Skeletal muscle satellite cell (primary cell): ENCODE measurements around the gene ZFP37.

Source experiments
- H3K27me3 ChIP-seq: 2 replicates; pipeline ENCODE4 v1.7.0; 2013; ENCODE audit warnings: low read length; ENCODE audit not compliant: control insufficient read depth, insufficient read depth
- H3K36me3 ChIP-seq: 2 replicates; pipeline ENCODE4 v1.7.0; 2013; ENCODE audit warnings: mild to moderate bottlenecking, control low read depth, low read length; ENCODE audit not compliant: insufficient read depth
- H3K4me1 ChIP-seq: 2 replicates; pipeline ENCODE4 v1.7.0; 2013; ENCODE audit warnings: low read length; ENCODE audit not compliant: control insufficient read depth, insufficient read depth
- H3K4me2 ChIP-seq: 2 replicates; pipeline ENCODE4 v1.7.0; 2013; ENCODE audit warnings: mild to moderate bottlenecking, low read length
- H3K4me3 ChIP-seq: 2 replicates; pipeline ENCODE4 v1.7.0; 2013; ENCODE audit warnings: low read length
- H3K9ac ChIP-seq: 2 replicates; pipeline ENCODE4 v1.7.0; 2013; ENCODE audit warnings: mild to moderate bottlenecking, low read depth, low read length, moderate library complexity
- H3K9me3 ChIP-seq: replicated peaks from 2 replicates; pipeline ENCODE4 v1.7.0; 2013; ENCODE audit warnings: mild to moderate bottlenecking, control low read depth, low read length

ZFP37 gene

GRCh38 chr9:113057193-113057592 lies 669 bp upstream of the ZFP37 start:
- Histone ChIP-seq H3K27me3 (peaks cover 9% of the 10 kb centered on the region), H3K4me2 (peak overlapping the region; percentile 81), H3K4me1 (no peaks in the 10 kb centered on the region), H3K9me3 (peaks cover 20% of the 10 kb centered on the region), H3K4me3 (peak overlapping the region; percentile 87), H3K9ac (peak overlapping the region; percentile 82), H3K36me3 (no peaks in the 10 kb centered on the region)

- H3K36me3 ChIP-seq = peaks cover 41% of the 10 kb centered on the region
Measured at GRCh38 chr9:113042884-113043657, 13.5 kb downstream of the ZFP37 start.

GRCh38 chr9:113026200-113026599 lies 30.3 kb downstream of the ZFP37 start:
- H3K4me1 ChIP-seq = no peaks in the 10 kb centered on the region
- no peak overlapping the region for H3K4me2 ChIP-seq
- no peaks in the 10 kb centered on the region for H3K36me3 ChIP-seq
- H3K4me3 ChIP-seq = no peak overlapping the region
- H3K9me3 ChIP-seq = peaks cover 5% of the 10 kb centered on the region
- no peaks in the 10 kb centered on the region for H3K27me3 ChIP-seq
- no peak overlapping the region for H3K9ac ChIP-seq

More at GRCh38 chr9:113042884-113043657, 13.5 kb downstream of the ZFP37 start:
- Histone ChIP-seq H3K4me2 (no peak overlapping the region), H3K4me3 (no peak overlapping the region), H3K4me1 (no peaks in the 10 kb centered on the region), H3K9me3 (peaks cover 63% of the 10 kb centered on the region), H3K27me3 (no peaks in the 10 kb centered on the region), H3K9ac (no peak overlapping the region)

- Histone ChIP-seq H3K4me2 (no peak overlapping the region), H3K4me1 (no peaks in the 10 kb centered on the region), H3K9ac (no peak overlapping the region), H3K36me3 (no peaks in the 10 kb centered on the region), H3K27me3 (no peaks in the 10 kb centered on the region), H3K9me3 (no peaks in the 10 kb centered on the region), H3K4me3 (no peak overlapping the region)
Measured at GRCh38 chr9:113018247-113018646, 38.3 kb downstream of the ZFP37 start.

- Histone ChIP-seq H3K9ac (no peak overlapping the region), H3K4me2 (peak overlapping the region; percentile 89), H3K4me1 (no peaks in the 10 kb centered on the region), H3K27me3 (no peaks in the 10 kb centered on the region), H3K9me3 (no peaks in the 10 kb centered on the region), H3K4me3 (peak overlapping the region; percentile 71), H3K36me3 (no peaks in the 10 kb centered on the region)
Measured at GRCh38 chr9:113012492-113012891, 44.0 kb downstream of the ZFP37 start.

- Histone ChIP-seq H3K36me3 (no peaks in the 10 kb centered on the region), H3K27me3 (no peaks in the 10 kb centered on the region), H3K9me3 (peaks cover 4% of the 10 kb centered on the region), H3K4me2 (peak within 1 kb of the TSS; percentile 89), H3K4me3 (peak within 1 kb of the TSS; percentile 71), H3K4me1 (no peaks in the 10 kb centered on the region), H3K9ac (peak within 1 kb of the TSS; percentile 51)
Measured at GRCh38 chr9:113011911-113012381, 44.6 kb downstream of the ZFP37 start, which contains the start of gene ZNF883. TSS of gene ZNF883 (minus strand) at chr9:113012192.

GRCh38 chr9:113005777-113006176 lies 50.7 kb downstream of the ZFP37 start:
- Histone ChIP-seq H3K9me3 (peaks cover 9% of the 10 kb centered on the region), H3K4me1 (no peaks in the 10 kb centered on the region), H3K27me3 (no peaks in the 10 kb centered on the region), H3K9ac (no peak overlapping the region), H3K36me3 (no peaks in the 10 kb centered on the region), H3K4me2 (no peak overlapping the region), H3K4me3 (no peak overlapping the region)

- Histone ChIP-seq H3K27me3 (no peaks in the 10 kb centered on the region), H3K9me3 (peaks cover 45% of the 10 kb centered on the region)
Measured at GRCh38 chr9:112997236-112997941, 59.1 kb downstream of the ZFP37 start.

More at GRCh38 chr9:112997236-112997941, 59.1 kb downstream of the ZFP37 start:
- no peaks in the 10 kb centered on the region for H3K4me1 ChIP-seq
- H3K4me3 ChIP-seq = peak overlapping the region; percentile 40
- H3K4me2 ChIP-seq = no peak overlapping the region
- H3K36me3 ChIP-seq = peaks cover 3% of the 10 kb centered on the region
- no peak overlapping the region for H3K9ac ChIP-seq
